ENCODE results near the gene NDRG2.

Gene NDRG2

GRCh38 chr14:20970647-20970982 lies 54.2 kb downstream of the NDRG2 start:
- DNase-seq (ENCODE audit: low read depth): no peak

DNA sequence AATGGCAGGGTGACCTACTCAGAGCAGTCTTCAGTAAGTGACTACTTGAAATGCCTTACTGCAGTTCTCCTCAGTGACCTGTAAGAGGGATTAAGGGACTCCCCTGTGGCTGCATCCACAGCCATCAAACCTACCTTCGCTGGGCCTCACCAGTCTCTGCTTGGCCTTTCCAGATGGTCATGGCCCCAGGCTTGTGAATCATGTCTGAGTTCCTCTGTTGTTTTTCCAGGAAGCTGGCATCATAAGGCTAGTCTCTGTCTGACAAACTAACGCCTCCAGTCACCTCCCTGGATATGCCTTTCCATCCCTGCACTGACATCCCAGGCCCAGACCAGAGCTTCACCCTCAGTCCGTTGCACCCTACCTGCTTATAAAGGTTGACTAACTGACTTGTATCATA lies 55.5 kb downstream of the NDRG2 start:
- DNase-seq (ENCODE audit: low read depth): no peak

Data from activated T-cell treated with anti-CD3 and anti-CD28 coated beads for 1 hour (primary cell).